Measurements from ENCODE around the gene EPHA3.

GRCh38 chr3:89256882-89257281 lies 149.5 kb downstream of the EPHA3 start:
- TF ChIP-seq CREB5 (CRISPR knock-in tag; IDR thresholded peaks at IDR 0.05; ENCODE audit: low read depth), result no peak
- TF ChIP-seq CSDC2 (CRISPR knock-in tag; IDR thresholded peaks at IDR 0.05), result no peak
- no peak for TF ChIP-seq BACH2 (CRISPR knock-in tag; IDR thresholded peaks at IDR 0.05; ENCODE audit: borderline replicate concordance)
- no peak for TF ChIP-seq GLIS3 (CRISPR knock-in tag; IDR thresholded peaks at IDR 0.05)
- no peak for TF ChIP-seq POU6F1 (CRISPR knock-in tag; IDR thresholded peaks at IDR 0.05; ENCODE audit: borderline replicate concordance, low read depth)
- TF ChIP-seq OSR1 (CRISPR knock-in tag; IDR thresholded peaks at IDR 0.05), result no peak
- no peak for TF ChIP-seq PATZ1 (CRISPR knock-in tag; IDR thresholded peaks at IDR 0.05; ENCODE audit: borderline replicate concordance)
- no peak for TF ChIP-seq ZFP3 (CRISPR knock-in tag; IDR thresholded peaks at IDR 0.05)
